ENCODE data around the gene WDR62. TPM values are rescaled to one million over a fixed set of nuclear protein-coding genes. Genes with fewer than 3 reads are reported as not detected.

The WDR62 gene
- total and polyA plus RNA-seq, 10 of the 15 experiments (the other 5 are each of a cell fraction or from before 2014, with no cell fraction given), result 0.08 to 20.6 (median 10.9) TPM

- TF ChIP-seq SUZ12 (IDR thresholded peaks at IDR 0.05; ENCODE audit: unreplicated experiment) (no peak), KAT2A (conservative IDR thresholded peaks at IDR 0.05; ENCODE audit: control insufficient read depth, low read depth, low read length) (no peak), ETV6 (conservative IDR thresholded peaks at IDR 0.05 in 1 of 2, IDR thresholded peaks at IDR 0.05 in 1 of 2; ENCODE audit: borderline replicate concordance in 1 of 2, low read depth in 1 of 2) (no peak), ZNF622 (IDR thresholded peaks at IDR 0.05) (no peak), LARP7 (IDR thresholded peaks at IDR 0.05) (no peak), NR2F1 (conservative IDR thresholded peaks at IDR 0.05) (no peak), MLLT1 (IDR thresholded peaks at IDR 0.05) (no peak), ATF2 (IDR thresholded peaks at IDR 0.05; ENCODE audit: low read length) (no peak), JUND (IDR thresholded peaks at IDR 0.05; ENCODE audit: low read depth, low read length) (no peak)
- TF ChIP-seq, protein P1, sequence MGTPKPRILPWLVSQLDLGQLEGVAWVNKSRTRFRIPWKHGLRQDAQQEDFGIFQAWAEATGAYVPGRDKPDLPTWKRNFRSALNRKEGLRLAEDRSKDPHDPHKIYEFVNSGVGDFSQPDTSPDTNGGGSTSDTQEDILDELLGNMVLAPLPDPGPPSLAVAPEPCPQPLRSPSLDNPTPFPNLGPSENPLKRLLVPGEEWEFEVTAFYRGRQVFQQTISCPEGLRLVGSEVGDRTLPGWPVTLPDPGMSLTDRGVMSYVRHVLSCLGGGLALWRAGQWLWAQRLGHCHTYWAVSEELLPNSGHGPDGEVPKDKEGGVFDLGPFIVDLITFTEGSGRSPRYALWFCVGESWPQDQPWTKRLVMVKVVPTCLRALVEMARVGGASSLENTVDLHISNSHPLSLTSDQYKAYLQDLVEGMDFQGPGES (IDR thresholded peaks at IDR 0.05), result no peak
- TF ChIP-seq, protein P2, sequence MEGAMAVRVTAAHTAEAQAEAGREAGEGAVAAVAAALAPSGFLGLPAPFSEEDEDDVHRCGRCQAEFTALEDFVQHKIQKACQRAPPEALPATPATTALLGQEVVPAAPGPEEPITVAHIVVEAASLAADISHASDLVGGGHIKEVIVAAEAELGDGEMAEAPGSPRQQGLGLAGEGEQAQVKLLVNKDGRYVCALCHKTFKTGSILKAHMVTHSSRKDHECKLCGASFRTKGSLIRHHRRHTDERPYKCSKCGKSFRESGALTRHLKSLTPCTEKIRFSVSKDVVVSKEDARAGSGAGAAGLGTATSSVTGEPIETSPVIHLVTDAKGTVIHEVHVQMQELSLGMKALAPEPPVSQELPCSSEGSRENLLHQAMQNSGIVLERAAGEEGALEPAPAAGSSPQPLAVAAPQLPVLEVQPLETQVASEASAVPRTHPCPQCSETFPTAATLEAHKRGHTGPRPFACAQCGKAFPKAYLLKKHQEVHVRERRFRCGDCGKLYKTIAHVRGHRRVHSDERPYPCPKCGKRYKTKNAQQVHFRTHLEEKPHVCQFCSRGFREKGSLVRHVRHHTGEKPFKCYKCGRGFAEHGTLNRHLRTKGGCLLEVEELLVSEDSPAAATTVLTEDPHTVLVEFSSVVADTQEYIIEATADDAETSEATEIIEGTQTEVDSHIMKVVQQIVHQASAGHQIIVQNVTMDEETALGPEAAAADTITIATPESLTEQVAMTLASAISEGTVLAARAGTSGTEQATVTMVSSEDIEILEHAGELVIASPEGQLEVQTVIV (IDR thresholded peaks at IDR 0.05; ENCODE audit: borderline replicate concordance, partially characterized antibody), result no peak
Measured at GRCh38 chr19:36144624-36145023, 89.9 kb downstream of the WDR62 start (continued).
